ENCODE measurements around the gene RMI2.

Gene RMI2

DNA sequence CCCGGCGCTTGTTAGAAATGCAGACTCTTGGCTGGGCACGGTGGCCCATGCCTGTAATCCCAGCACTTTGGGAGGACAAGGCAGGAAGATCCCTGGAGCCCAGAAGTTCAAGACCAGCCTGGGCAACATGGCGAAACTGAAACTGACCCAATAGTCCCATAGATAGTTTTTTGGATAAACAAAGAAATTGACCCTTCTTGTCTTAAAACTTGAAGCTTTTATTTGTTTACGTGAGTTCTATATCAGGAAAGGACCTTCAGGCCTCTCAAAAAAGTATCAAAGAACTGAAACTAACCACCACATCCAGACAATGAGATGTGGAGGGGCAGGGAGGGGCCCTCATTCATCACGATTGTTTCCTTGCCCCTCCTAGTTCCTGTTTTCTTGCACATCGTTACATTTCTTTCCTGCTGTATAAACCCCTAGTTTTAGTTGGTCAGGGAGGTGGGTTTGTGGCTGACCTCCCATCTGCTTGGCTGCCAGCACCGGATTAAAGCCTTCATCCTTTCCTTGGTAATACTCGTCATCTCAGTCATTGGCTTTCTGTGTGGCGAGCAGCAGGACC, 34.2 kb upstream of the RMI2 start:
- FAIRE-seq (peak; percentile 83), DNase-seq (ENCODE audit: insufficient read length) (no peak)
- no peak for TF ChIP-seq POLR2A (IDR thresholded peaks at IDR 0.05; ENCODE audit: low read depth, low read length)
- no peak for TF ChIP-seq POLR2AphosphoS5 (IDR thresholded peaks at IDR 0.05; ENCODE audit: low read depth, low read length)
- TF ChIP-seq TAF1 (IDR thresholded peaks at IDR 0.05; ENCODE audit: borderline replicate concordance, low read depth, low read length): no peak

DNA sequence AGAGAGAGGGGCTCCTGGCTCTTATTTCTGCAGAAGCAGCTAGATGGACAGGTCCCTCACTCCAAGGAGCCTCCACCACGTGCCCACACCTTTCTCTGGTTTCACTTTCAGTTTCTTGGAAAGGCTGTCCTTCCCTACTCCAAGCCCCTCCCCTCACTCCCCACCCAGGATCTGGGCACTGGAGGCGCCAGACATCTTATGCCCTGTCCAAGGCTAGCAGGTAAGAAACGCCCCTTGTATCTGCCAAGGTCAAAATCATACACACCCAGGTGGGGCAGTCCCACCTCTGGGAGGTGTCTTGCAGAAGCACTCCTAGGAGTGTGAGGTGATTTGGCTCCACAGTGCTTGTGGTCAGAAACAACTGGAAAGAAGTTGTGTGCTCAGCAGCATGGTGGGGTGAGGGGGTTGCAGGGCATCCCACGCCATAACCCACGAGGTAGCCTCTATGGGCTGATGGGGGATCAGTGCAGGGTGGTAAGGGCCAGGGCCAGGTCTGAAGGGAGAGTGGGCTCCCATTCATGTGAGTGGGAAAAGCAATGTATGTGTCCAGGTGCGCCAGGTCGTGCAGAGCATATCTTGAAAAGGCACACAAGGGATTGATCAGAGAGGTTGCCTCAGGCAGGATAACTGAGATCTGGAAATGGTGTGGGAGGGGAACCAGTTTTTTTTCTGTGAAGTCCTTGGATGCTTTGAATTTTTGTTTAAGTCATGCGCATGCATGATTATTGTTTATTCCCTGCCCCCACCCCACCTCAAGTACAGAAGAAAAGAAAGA, 32.4 kb upstream of the RMI2 start:
- FAIRE-seq (peak; percentile 30), DNase-seq (ENCODE audit: insufficient read length) (no peak)
- TF ChIP-seq TAF1 (IDR thresholded peaks at IDR 0.05; ENCODE audit: borderline replicate concordance, low read depth, low read length) (no peak), POLR2A (IDR thresholded peaks at IDR 0.05; ENCODE audit: low read depth, low read length) (no peak), POLR2AphosphoS5 (IDR thresholded peaks at IDR 0.05; ENCODE audit: low read depth, low read length) (no peak)

GRCh38 chr16:11313493-11314308, 31.6 kb upstream of the RMI2 start:
- FAIRE-seq (no peak), DNase-seq (ENCODE audit: insufficient read length) (no peak)
- TF ChIP-seq TAF1 (IDR thresholded peaks at IDR 0.05; ENCODE audit: borderline replicate concordance, low read depth, low read length): no peak
- TF ChIP-seq POLR2A (IDR thresholded peaks at IDR 0.05; ENCODE audit: low read depth, low read length): no peak
- TF ChIP-seq POLR2AphosphoS5 (IDR thresholded peaks at IDR 0.05; ENCODE audit: low read depth, low read length): no peak

DNA sequence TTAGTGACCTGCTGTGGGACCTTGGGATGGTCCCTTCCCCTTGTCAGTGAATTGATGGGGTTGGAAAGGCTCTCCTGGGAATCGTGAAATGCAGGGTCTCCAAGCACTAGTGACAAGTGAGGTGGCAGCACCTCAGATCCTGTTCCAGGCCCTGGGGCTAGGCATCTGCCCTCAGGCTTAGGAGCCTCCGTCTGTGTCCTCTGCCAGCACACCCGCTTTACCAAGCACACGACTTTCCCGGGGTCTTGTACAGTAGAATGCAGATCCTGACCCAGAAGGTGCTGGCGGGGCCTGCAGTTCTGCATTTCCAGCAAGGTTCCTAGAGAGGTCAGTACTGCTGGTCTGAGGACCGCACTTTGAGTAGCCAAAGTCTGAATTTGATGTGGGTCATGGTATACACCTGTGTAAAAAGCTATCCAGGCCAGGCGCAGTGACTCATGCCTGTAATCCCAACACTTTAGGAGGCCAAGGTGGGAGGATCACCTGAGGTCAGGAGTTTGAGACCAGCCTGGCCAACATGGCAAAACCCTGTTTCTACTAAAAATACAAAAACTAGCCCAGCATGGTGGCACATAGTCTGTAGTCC, 30.9 kb upstream of the RMI2 start:
- FAIRE-seq (no peak), DNase-seq (ENCODE audit: insufficient read length) (no peak)
- TF ChIP-seq POLR2AphosphoS5 (IDR thresholded peaks at IDR 0.05; ENCODE audit: low read depth, low read length): no peak
- TF ChIP-seq TAF1 (IDR thresholded peaks at IDR 0.05; ENCODE audit: borderline replicate concordance, low read depth, low read length): no peak
- no peak for TF ChIP-seq POLR2A (IDR thresholded peaks at IDR 0.05; ENCODE audit: low read depth, low read length)

GRCh38 chr16:11315510-11315909, 29.7 kb upstream of the RMI2 start:
- DNase-seq (ENCODE audit: insufficient read length) (no peak), FAIRE-seq (no peak)
- TF ChIP-seq TAF1 (IDR thresholded peaks at IDR 0.05; ENCODE audit: borderline replicate concordance, low read depth, low read length): no peak
- TF ChIP-seq POLR2A (IDR thresholded peaks at IDR 0.05; ENCODE audit: low read depth, low read length): no peak
- TF ChIP-seq POLR2AphosphoS5 (IDR thresholded peaks at IDR 0.05; ENCODE audit: low read depth, low read length): no peak

- DNase-seq (ENCODE audit: insufficient read length) (no peak), FAIRE-seq (no peak)
- no peak for TF ChIP-seq POLR2AphosphoS5 (IDR thresholded peaks at IDR 0.05; ENCODE audit: low read depth, low read length)
- TF ChIP-seq POLR2A (IDR thresholded peaks at IDR 0.05; ENCODE audit: low read depth, low read length): no peak
- TF ChIP-seq TAF1 (IDR thresholded peaks at IDR 0.05; ENCODE audit: borderline replicate concordance, low read depth, low read length): no peak
These were observed 28.8 kb upstream of the RMI2 start for GRCh38 chr16:11316331-11317015.

GRCh38 chr16:11318817-11319216, 26.4 kb upstream of the RMI2 start:
- no peak for TF ChIP-seq TAF1 (IDR thresholded peaks at IDR 0.05; ENCODE audit: borderline replicate concordance, low read depth, low read length)
- no peak for TF ChIP-seq POLR2A (IDR thresholded peaks at IDR 0.05; ENCODE audit: low read depth, low read length)
- TF ChIP-seq POLR2AphosphoS5 (IDR thresholded peaks at IDR 0.05; ENCODE audit: low read depth, low read length): no peak
- no peak for DNase-seq (ENCODE audit: insufficient read length)
- no peak for FAIRE-seq

- TF ChIP-seq POLR2A (IDR thresholded peaks at IDR 0.05; ENCODE audit: low read depth, low read length) (no peak), TAF1 (IDR thresholded peaks at IDR 0.05; ENCODE audit: borderline replicate concordance, low read depth, low read length) (no peak), POLR2AphosphoS5 (IDR thresholded peaks at IDR 0.05; ENCODE audit: low read depth, low read length) (no peak)
- DNase-seq (ENCODE audit: insufficient read length) (no peak), FAIRE-seq (no peak)
These were observed 25.6 kb upstream of the RMI2 start for GRCh38 chr16:11319529-11320146.

DNA sequence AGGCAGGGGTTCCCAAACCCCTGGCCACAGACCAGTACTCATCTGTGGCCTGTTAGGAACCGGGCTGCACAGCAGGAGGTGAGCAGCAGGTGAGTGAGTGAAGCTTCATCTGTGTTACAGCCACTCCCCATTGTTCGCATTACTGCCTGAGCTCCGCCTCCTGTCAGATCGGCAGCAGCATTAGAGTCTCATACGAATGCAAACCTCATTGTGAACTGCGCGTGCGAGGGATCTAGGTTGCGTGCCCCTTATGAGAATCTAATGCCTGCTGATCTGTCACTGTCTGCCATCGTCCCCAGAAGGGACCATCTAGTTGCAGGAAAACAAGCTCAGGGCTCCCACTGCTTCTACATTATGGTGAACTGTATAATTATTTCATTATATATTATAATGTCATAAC, 25.1 kb upstream of the RMI2 start:
- no peak for DNase-seq (ENCODE audit: insufficient read length)
- no peak for TF ChIP-seq POLR2AphosphoS5 (IDR thresholded peaks at IDR 0.05; ENCODE audit: low read depth, low read length)
- FAIRE-seq: no peak

- no peak for FAIRE-seq
- DNase-seq (ENCODE audit: insufficient read length): no peak
These were observed 23.6 kb upstream of the RMI2 start for GRCh38 chr16:11321662-11322061.

More at GRCh38 chr16:11321662-11322061, 23.6 kb upstream of the RMI2 start:
- TF ChIP-seq POLR2AphosphoS5 (IDR thresholded peaks at IDR 0.05; ENCODE audit: low read depth, low read length) (no peak), POLR2A (IDR thresholded peaks at IDR 0.05; ENCODE audit: low read depth, low read length) (no peak), TAF1 (IDR thresholded peaks at IDR 0.05; ENCODE audit: borderline replicate concordance, low read depth, low read length) (no peak)

Measured in GM12892 (cell line).